Prostate gland (tissue), 2 donors: ENCODE results near the gene STAT5A.

ENCODE experiments used
- POLR2A ChIP-seq: fragments of 450-650 bp; IDR thresholded peaks from one replicate; pipeline ENCODE4 v1.6.1; 2016; ENCODE audit warnings: antibody characterized with exemption, mild to moderate bottlenecking
- POLR2AphosphoS5 ChIP-seq: sonication (generic); formaldehyde crosslinking; IDR thresholded peaks from one replicate; pipeline ENCODE4 v1.6.1; 2017; ENCODE audit warnings: antibody characterized with exemption
- TF ChIP-seq, protein P1 (sequence below), 4 experiments: fragments of 200-600 bp in 2 of 4; fragments of 450-650 bp in 2 of 4; sonication (generic) in 2 of 4; IDR thresholded peaks; 1 replicate in 3 of 4; 2 replicates in 1 of 4; pipeline ENCODE4 v1.5.1; 2016 to 2019; ENCODE audit warnings: antibody characterized with exemption in 4 of 4, mild to moderate bottlenecking in 2 of 4, moderate library complexity in 2 of 4

DNA sequence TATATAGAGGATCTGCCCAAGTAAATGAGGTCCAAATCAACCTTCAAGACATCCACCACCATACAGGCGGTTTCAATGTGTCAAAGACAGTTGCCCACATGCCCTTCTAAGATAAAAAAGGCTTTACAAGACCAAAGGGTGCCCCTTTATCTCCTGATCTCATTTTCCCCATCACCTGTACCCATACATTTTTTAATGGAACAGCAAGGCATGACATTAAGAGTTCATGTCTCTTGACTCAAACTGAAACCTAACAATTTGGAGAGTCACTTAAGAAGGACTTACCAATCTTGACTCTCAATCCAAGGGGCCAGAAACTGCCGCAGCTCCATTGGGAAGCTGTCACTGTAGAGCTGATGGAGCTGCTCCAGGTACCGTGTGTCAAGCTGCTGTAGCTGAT, 59.8 kb downstream of the STAT5A start:
- TF ChIP-seq POLR2A (no peak), POLR2AphosphoS5 (no peak)
- TF ChIP-seq, protein P1, sequence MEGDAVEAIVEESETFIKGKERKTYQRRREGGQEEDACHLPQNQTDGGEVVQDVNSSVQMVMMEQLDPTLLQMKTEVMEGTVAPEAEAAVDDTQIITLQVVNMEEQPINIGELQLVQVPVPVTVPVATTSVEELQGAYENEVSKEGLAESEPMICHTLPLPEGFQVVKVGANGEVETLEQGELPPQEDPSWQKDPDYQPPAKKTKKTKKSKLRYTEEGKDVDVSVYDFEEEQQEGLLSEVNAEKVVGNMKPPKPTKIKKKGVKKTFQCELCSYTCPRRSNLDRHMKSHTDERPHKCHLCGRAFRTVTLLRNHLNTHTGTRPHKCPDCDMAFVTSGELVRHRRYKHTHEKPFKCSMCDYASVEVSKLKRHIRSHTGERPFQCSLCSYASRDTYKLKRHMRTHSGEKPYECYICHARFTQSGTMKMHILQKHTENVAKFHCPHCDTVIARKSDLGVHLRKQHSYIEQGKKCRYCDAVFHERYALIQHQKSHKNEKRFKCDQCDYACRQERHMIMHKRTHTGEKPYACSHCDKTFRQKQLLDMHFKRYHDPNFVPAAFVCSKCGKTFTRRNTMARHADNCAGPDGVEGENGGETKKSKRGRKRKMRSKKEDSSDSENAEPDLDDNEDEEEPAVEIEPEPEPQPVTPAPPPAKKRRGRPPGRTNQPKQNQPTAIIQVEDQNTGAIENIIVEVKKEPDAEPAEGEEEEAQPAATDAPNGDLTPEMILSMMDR (IDR thresholded peaks at IDR 0.05), result no peak
